Common myeloid progenitor, CD34-positive (primary cell): Measurements from ENCODE around the gene DEFB125.

Experiments used
- CTCF ChIA-PET: fragments of 350-600 bp; sonication (Branson Sonifier 250); formaldehyde crosslinking; loops from one replicate; lab custom pipeline; 2021; ENCODE audit warnings: antibody characterized with exemption; lab: Charles Lee
- POLR2A ChIA-PET: fragments of 350-600 bp; sonication (Branson Sonifier 250); formaldehyde crosslinking; loops from one replicate; lab custom pipeline; 2021; ENCODE audit warnings: antibody characterized with exemption; lab: Charles Lee
- DNase-seq, 3 donors: peaks; one replicate each; pipeline versions ENCODE4 v3.0.0 to v3.0.0-alpha.2; 2013
- H3K27ac ChIP-seq, 2 experiments: 1 replicate in 1 of 2; 2 replicates in 1 of 2; pipeline ENCODE4 v1.7.0; 2013; ENCODE audit warnings: inconsistent platforms in 2 of 2, low read length in 2 of 2, mild to moderate bottlenecking in 2 of 2, low read depth in 1 of 2, moderate library complexity in 1 of 2; ENCODE audit not compliant: severe bottlenecking in 2 of 2, insufficient read depth in 1 of 2, poor library complexity in 1 of 2
- H3K27me3 ChIP-seq, 5 experiments: replicated peaks in 2 of 5; 1 replicate in 3 of 5; 2 replicates in 2 of 5; pipeline versions ENCODE4 v1.6.1 to v1.7.0; 2013; ENCODE audit warnings: low read length in 4 of 5, mild to moderate bottlenecking in 2 of 5, moderate library complexity in 2 of 5, inconsistent platforms in 1 of 5; ENCODE audit not compliant: insufficient read depth in 5 of 5, control insufficient read depth in 4 of 5
- H3K36me3 ChIP-seq, 4 experiments: 1 replicate in 2 of 4; 2 replicates in 2 of 4; pipeline versions ENCODE4 v1.6.1 to v1.7.0; 2013; ENCODE audit warnings: low read length in 3 of 4, control low read depth in 1 of 4, mild to moderate bottlenecking in 1 of 4; ENCODE audit not compliant: control insufficient read depth in 4 of 4, insufficient read depth in 4 of 4
- H3K4me1 ChIP-seq, 4 experiments: 1 replicate in 3 of 4; 2 replicates in 1 of 4; pipeline versions ENCODE4 v1.6.1 to v1.7.1; 2013; ENCODE audit warnings: low read length in 3 of 4, mild to moderate bottlenecking in 3 of 4, control low read depth in 1 of 4, inconsistent platforms in 1 of 4, moderate library complexity in 1 of 4; ENCODE audit not compliant: control insufficient read depth in 4 of 4, insufficient read depth in 4 of 4; ENCODE audit errors: control extremely low read depth in 1 of 4
- H3K4me3 ChIP-seq, 7 experiments: 1 replicate in 4 of 7; 2 replicates in 3 of 7; pipeline versions ENCODE4 v1.5.1 to v1.7.0; 2013; ENCODE audit warnings: mild to moderate bottlenecking in 7 of 7, low read length in 6 of 7, moderate library complexity in 6 of 7, inconsistent platforms in 2 of 7, low read depth in 2 of 7, control low read depth in 1 of 7; ENCODE audit not compliant: insufficient read depth in 4 of 7, control insufficient read depth in 1 of 7; ENCODE audit errors: extremely low read depth in 1 of 7
- H3K9me3 ChIP-seq, 5 experiments: 1 replicate in 4 of 5; 2 replicates in 1 of 5; pipeline versions ENCODE4 v1.6.1 to v1.7.1; 2013; ENCODE audit warnings: low read length in 4 of 5, mild to moderate bottlenecking in 2 of 5, inconsistent platforms in 1 of 5, low read depth in 1 of 5, moderate library complexity in 1 of 5; ENCODE audit not compliant: control insufficient read depth in 4 of 5, insufficient read depth in 2 of 5; ENCODE audit errors: control extremely low read depth in 1 of 5
- WGBS: methylation state at CpG from one replicate; pipeline ENCODE4 v1.1.5; 2013; ENCODE audit not compliant: insufficient coverage; 5-methylcytosine and 5-hydroxymethylcytosine counted together

DEFB125 gene

DNA sequence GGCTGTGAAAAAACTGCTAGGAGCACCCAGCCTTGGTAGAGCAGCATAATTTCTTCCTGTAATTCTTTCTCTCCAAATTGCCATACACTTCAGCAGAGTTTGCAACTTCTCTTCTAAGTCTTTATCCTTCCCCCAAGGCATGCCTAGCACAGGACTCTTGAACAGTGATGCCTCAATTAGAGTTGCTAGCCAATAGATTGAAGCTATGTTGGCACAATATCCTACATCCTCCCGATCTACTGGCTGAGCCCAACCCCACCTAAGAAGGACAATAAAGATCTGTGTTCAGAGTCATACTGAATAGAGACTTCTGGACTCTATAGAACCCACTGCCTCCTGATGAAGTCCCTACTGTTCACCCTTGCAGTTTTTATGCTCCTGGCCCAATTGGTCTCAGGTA lies 54.8 kb downstream of the DEFB125 start, which contains the start of gene DEFB126:
Gene DEFB126 (plus strand): TSS at position 301 of the 400 bp plus-strand sequence. CDS start 39 bp downstream, at position 340.
- POLR2A ChIA-PET = no interaction called here
- WGBS = 83% methylated on average over 1 of the region's 1 CpG

DNA sequence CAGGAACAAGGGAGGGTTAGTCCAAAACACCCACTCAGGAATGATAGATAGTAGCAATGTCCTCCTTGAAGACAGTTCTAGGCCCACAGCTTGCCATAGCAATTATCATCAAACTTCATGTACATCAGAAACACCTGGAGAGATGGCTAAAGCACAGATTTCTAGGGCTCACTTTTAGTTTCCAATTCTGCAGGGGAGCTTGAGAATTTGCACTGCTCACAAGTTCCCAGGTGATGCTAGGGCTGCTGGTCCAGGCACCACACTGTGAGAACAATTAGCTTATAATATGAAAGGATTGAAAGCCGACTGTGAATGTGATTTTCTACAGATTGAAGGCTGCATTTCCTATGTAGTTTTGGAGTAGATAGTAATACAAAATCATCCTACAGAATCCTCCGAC lies 58.4 kb downstream of the DEFB125 start:
- H3K4me1 ChIP-seq = no peaks in the 10 kb centered on the region
- H3K27ac ChIP-seq = no peak overlapping the region
- peaks cover 2 to 34% (median 18%) of the 10 kb centered on the region in 5 experiments for H3K27me3 ChIP-seq
- H3K36me3 ChIP-seq = no peaks in the 10 kb centered on the region
- POLR2A ChIA-PET = no interaction called here
- H3K4me3 ChIP-seq = no peak overlapping the region
- DNase-seq = no peak
- no peaks in the 10 kb centered on the region for H3K9me3 ChIP-seq
- no CpG with 5 or more reads among the region's 2 CpGs for whole genome bisulfite sequencing
- CTCF ChIA-PET = interaction anchor here (1.2 kb wide), 1 partner anchor 49 kb away, joined by 3 read pairs; no protein-coding TSS in a partner anchor

More for the DNA sequence above, 54.8 kb downstream of the DEFB125 start, which contains the start of gene DEFB126:
- H3K36me3 ChIP-seq = no peaks in the 10 kb centered on the region
- no peak for DNase-seq
- no peak within 1 kb of the TSS for H3K4me3 ChIP-seq
- CTCF ChIA-PET = no interaction called here
- no peaks in the 10 kb centered on the region for H3K4me1 ChIP-seq
- peaks cover 0 to 4% (median 0%) of the 10 kb centered on the region in 5 experiments for H3K9me3 ChIP-seq
- no peak within 1 kb of the TSS for H3K27ac ChIP-seq
- peaks cover 2 to 38% (median 13%) of the 10 kb centered on the region in 5 experiments for H3K27me3 ChIP-seq
